ENCODE data around the gene KCNIP2. TPM values are rescaled to one million over a fixed set of nuclear protein-coding genes. Genes with fewer than 3 reads are reported as not detected.

The KCNIP2 gene
- total and polyA plus RNA-seq, 2 donors (not counting 3 experiments of a cell fraction or from before 2014, with no cell fraction given), result 0.36 to 2.2 TPM

DNA sequence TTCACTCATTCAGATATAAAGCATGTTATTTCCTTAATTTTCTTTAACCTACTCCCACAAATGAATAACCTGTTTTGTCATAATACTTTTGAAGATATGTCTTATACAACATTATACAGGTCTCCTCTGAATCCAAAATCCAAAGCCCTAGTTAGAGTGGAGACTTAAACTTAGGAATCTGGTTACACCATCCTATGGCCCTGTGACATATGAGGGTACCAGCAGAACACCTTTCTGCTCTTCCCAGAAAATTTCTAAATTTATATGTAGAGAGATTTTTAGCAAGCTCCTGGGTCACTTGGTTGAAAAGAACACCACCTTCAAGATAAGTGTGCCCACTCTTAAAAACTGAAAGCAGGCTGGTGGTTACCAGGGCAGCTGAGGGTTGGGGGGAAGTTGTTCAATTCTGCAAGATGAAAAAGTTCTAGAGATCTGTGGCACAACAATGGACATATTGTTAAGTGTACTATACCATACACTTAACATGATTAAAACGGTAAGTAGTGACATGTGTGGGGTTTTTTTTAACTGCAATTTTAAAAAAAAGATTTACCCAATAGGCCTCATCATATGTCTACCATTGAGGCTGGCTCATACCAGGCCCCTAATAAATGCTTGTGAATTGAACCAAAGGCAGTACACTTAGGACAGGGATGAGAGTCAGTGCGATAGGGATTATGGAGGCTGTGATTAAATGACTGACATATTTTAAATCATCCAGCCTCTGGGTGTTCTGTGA, 37.6 kb upstream of the KCNIP2 start:
- Histone ChIP-seq H3K4me3 (replicated peaks in 1 of 3; ENCODE audit: insufficient read depth in 1 of 3, low read depth in 1 of 3, low read length in 3 of 3) (no peak overlapping the region), H2AFZ (ENCODE audit: low read depth, low read length) (no peak overlapping the region), H3K36me3 (ENCODE audit: control insufficient read depth in 2 of 2, extremely low read depth in 1 of 2, insufficient read depth in 2 of 2, low read length in 2 of 2) (no peaks in the 10 kb centered on the region), H3K4me2 (ENCODE audit: insufficient read depth, low read length) (no peak overlapping the region), H3K9me3 (replicated peaks; ENCODE audit: control insufficient read depth, insufficient read depth, low read length) (no peaks in the 10 kb centered on the region), H3K79me2 (ENCODE audit: control insufficient read depth, insufficient read depth, low read length) (no peaks in the 10 kb centered on the region), H3K4me1 (ENCODE audit: control insufficient read depth, extremely low read depth, insufficient read depth, low read length) (no peaks in the 10 kb centered on the region), H3K27ac (ENCODE audit: insufficient read depth, low read depth, low read length) (no peak overlapping the region), H3K9ac (replicated peaks; ENCODE audit: extremely low read depth, insufficient read depth, low read length) (no peak overlapping the region), H3K9me1 (replicated peaks; ENCODE audit: control insufficient read depth, extremely low read depth, insufficient read depth, low read length) (no peaks in the 10 kb centered on the region), H4K20me1 (replicated peaks; ENCODE audit: control insufficient read depth, extremely low read depth, insufficient read depth, low read length) (no peaks in the 10 kb centered on the region), H3K27me3 (ENCODE audit: control insufficient read depth in 2 of 2, insufficient read depth in 2 of 2, low read length in 2 of 2) (no peaks in the 10 kb centered on the region)
- no peak for FAIRE-seq
- DNase-seq (ENCODE audit: low read depth, low spot score), result no peak
- CTCF ChIA-PET, result interaction anchor here (1.4 to 18.0 kb wide), 6 partner anchors 9 to 171 kb away, joined by 3 to 559 read pairs (median 10); no protein-coding TSS in a partner anchor
- dilution Hi-C loops (cut with MboI; ENCODE audit: extremely low pct_ligation_motif_present, low sequenced_read_pairs), result loop anchor here (25.0 kb wide), 1 partner anchor 106 kb away; no protein-coding TSS in a partner anchor
- POLR2A ChIA-PET, result interaction anchor here (0.6 kb wide), 1 partner anchor 15 kb away, joined by 7 read pairs; no protein-coding TSS in a partner anchor
- TF ChIP-seq FOS (IDR thresholded peaks at IDR 0.05; ENCODE audit: borderline replicate concordance, insufficient read depth, low read length), result no peak
- no peak for TF ChIP-seq GATA2 (IDR thresholded peaks at IDR 0.05; ENCODE audit: insufficient read depth, insufficient read length, low read depth, low read length)
- TF ChIP-seq, protein P1, sequence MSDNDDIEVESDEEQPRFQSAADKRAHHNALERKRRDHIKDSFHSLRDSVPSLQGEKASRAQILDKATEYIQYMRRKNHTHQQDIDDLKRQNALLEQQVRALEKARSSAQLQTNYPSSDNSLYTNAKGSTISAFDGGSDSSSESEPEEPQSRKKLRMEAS (IDR thresholded peaks at IDR 0.05; ENCODE audit: insufficient read depth, insufficient read length), result no peak
- TF ChIP-seq, protein P2, sequence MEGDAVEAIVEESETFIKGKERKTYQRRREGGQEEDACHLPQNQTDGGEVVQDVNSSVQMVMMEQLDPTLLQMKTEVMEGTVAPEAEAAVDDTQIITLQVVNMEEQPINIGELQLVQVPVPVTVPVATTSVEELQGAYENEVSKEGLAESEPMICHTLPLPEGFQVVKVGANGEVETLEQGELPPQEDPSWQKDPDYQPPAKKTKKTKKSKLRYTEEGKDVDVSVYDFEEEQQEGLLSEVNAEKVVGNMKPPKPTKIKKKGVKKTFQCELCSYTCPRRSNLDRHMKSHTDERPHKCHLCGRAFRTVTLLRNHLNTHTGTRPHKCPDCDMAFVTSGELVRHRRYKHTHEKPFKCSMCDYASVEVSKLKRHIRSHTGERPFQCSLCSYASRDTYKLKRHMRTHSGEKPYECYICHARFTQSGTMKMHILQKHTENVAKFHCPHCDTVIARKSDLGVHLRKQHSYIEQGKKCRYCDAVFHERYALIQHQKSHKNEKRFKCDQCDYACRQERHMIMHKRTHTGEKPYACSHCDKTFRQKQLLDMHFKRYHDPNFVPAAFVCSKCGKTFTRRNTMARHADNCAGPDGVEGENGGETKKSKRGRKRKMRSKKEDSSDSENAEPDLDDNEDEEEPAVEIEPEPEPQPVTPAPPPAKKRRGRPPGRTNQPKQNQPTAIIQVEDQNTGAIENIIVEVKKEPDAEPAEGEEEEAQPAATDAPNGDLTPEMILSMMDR (IDR thresholded peaks at IDR 0.05; ENCODE audit: extremely low read depth in 1 of 2, insufficient read depth in 1 of 2, low read depth in 1 of 2, low read length in 2 of 2), result no peak
- TF ChIP-seq EZH2 (IDR thresholded peaks at IDR 0.05; ENCODE audit: borderline replicate concordance, low read depth, low read length, severe bottlenecking), result no peak
- TF ChIP-seq POLR2A (IDR thresholded peaks at IDR 0.05; ENCODE audit: low read depth, low read length), result no peak
- no peak for TF ChIP-seq POLR2AphosphoS5 (IDR thresholded peaks at IDR 0.05; ENCODE audit: insufficient read depth, low read depth, low read length)
- TF ChIP-seq JUN (IDR thresholded peaks at IDR 0.05; ENCODE audit: borderline replicate concordance, insufficient read depth, insufficient read length, low read depth), result no peak
- TF ChIP-seq MYC (IDR thresholded peaks at IDR 0.05; ENCODE audit: low read depth, low read length), result no peak
- intact Hi-C loops (cut with micrococcal nuclease), result no loop called here
- no TSS peak for BruUV-seq (replicated peaks)

Measured in endothelial cell of umbilical vein (primary cell).